ENCODE measurements around the gene SIK2.

SIK2 gene

GRCh38 chr11:111734101-111734953 is 132.1 kb downstream of the SIK2 start:
- no peak for DNase-seq

GRCh38 chr11:111734954-111735261 is 132.7 kb downstream of the SIK2 start:
- DNase-seq: no peak

- peak; percentile 86 for DNase-seq
These were observed 133.2 kb downstream of the SIK2 start for GRCh38 chr11:111735262-111736116.

- DNase-seq: no peak
These were observed 133.9 kb downstream of the SIK2 start for GRCh38 chr11:111736181-111736590.

- DNase-seq: no peak
These were observed 134.6 kb downstream of the SIK2 start for GRCh38 chr11:111736621-111737443.

- no peak for DNase-seq
These were observed 135.4 kb downstream of the SIK2 start for GRCh38 chr11:111737444-111738210.

- DNase-seq: no peak
These were observed 137.1 kb downstream of the SIK2 start for GRCh38 chr11:111739299-111739698.

- DNase-seq: no peak
These were observed 139.5 kb downstream of the SIK2 start for GRCh38 chr11:111741751-111742150.

GRCh38 chr11:111743700-111744099 is 141.5 kb downstream of the SIK2 start:
- no peak for DNase-seq

GRCh38 chr11:111745719-111746504 is 143.7 kb downstream of the SIK2 start:
- DNase-seq: no peak

- DNase-seq: peak; percentile 11
These were observed 146.0 kb downstream of the SIK2 start for GRCh38 chr11:111748035-111748804.

GRCh38 chr11:111749646-111750045 is 147.4 kb downstream of the SIK2 start:
- DNase-seq: no peak

- no peak for DNase-seq
These were observed 153.8 kb downstream of the SIK2 start for GRCh38 chr11:111756097-111756496.

- no peak for DNase-seq
These were observed 157.1 kb downstream of the SIK2 start for GRCh38 chr11:111759376-111759775.

- DNase-seq: no peak
These were observed 157.6 kb downstream of the SIK2 start for GRCh38 chr11:111759778-111760407.

GRCh38 chr11:111761036-111761435 is 158.8 kb downstream of the SIK2 start:
- no peak for DNase-seq

GRCh38 chr11:111762526-111762925 is 160.3 kb downstream of the SIK2 start:
- no peak for DNase-seq

- DNase-seq: no peak
These were observed 160.9 kb downstream of the SIK2 start for GRCh38 chr11:111762981-111763643.

GRCh38 chr11:111764621-111765020 is 162.4 kb downstream of the SIK2 start:
- DNase-seq: no peak
